Pons (tissue), 1 donor: Measurements from ENCODE around the gene KIAA0930.

Experiments
- DNase-seq: peaks from one replicate; pipeline ENCODE4 v3.0.0-alpha.2; 2016; ENCODE audit warnings: low spot score

KIAA0930 gene

GRCh38 chr22:45172881-45173585 is 67.7 kb downstream of the KIAA0930 start:
- no peak for DNase-seq

- DNase-seq: no peak
Observed at GRCh38 chr22:45171830-45172229, 68.9 kb downstream of the KIAA0930 start.

GRCh38 chr22:45169591-45170466 is 70.9 kb downstream of the KIAA0930 start:
- no peak for DNase-seq

GRCh38 chr22:45166932-45167331 is 73.8 kb downstream of the KIAA0930 start:
- no peak for DNase-seq

GRCh38 chr22:45164270-45165088 is 76.2 kb downstream of the KIAA0930 start:
- DNase-seq: peak; percentile 3

GRCh38 chr22:45163451-45164269 is 77.0 kb downstream of the KIAA0930 start, which contains the start of gene NUP50:
Gene NUP50, plus strand, starts transcription at chr22:45163925. Its CDS starts 4,253 bp downstream, at chr22:45168178.
- DNase-seq: peak; percentile 89

- peak; percentile 19 for DNase-seq
Observed at GRCh38 chr22:45163099-45163450, 77.6 kb downstream of the KIAA0930 start.

GRCh38 chr22:45162531-45162930 is 78.2 kb downstream of the KIAA0930 start:
- no peak for DNase-seq

- DNase-seq: no peak
Observed at GRCh38 chr22:45159652-45160462, 80.8 kb downstream of the KIAA0930 start.

- no peak for DNase-seq
Observed at GRCh38 chr22:45157907-45158306, 82.8 kb downstream of the KIAA0930 start.

- no peak for DNase-seq
Observed at GRCh38 chr22:45155050-45155840, 85.4 kb downstream of the KIAA0930 start.

- DNase-seq: no peak
Observed at GRCh38 chr22:45154383-45154782, 86.3 kb downstream of the KIAA0930 start.

- no peak for DNase-seq
Observed at GRCh38 chr22:45151503-45151902, 89.2 kb downstream of the KIAA0930 start.

GRCh38 chr22:45150139-45150538 is 90.6 kb downstream of the KIAA0930 start:
- no peak for DNase-seq

- DNase-seq: no peak
Observed at GRCh38 chr22:45149671-45150070, 91.0 kb downstream of the KIAA0930 start.

- no peak for DNase-seq
Observed at GRCh38 chr22:45144916-45145315, 95.8 kb downstream of the KIAA0930 start.

GRCh38 chr22:45142376-45142775 is 98.3 kb downstream of the KIAA0930 start:
- no peak for DNase-seq
